NT2/D1 (cell line): ENCODE data around the gene R3HDM4.

Experiments used
- DNase-seq: peaks from one replicate; pipeline ENCODE4 v3.0.0-alpha.2; 2011; ENCODE audit warnings: low read depth, low spot score
- H3K27me3 ChIP-seq: 2 replicates; pipeline ENCODE4 v1.6.0; 2011; ENCODE audit warnings: mild to moderate bottlenecking; ENCODE audit not compliant: insufficient read length, insufficient read depth
- H3K36me3 ChIP-seq: 2 replicates; pipeline ENCODE4 v1.6.1; 2011; ENCODE audit warnings: mild to moderate bottlenecking, low read length, mixed read lengths; ENCODE audit not compliant: insufficient read depth, insufficient read length
- H3K4me1 ChIP-seq: 2 replicates; pipeline ENCODE4 v1.5.1; 2011; ENCODE audit not compliant: insufficient read depth, insufficient read length
- H3K4me3 ChIP-seq: 2 replicates; pipeline ENCODE4 v1.5.1; 2011; ENCODE audit warnings: low read depth; ENCODE audit not compliant: insufficient read length
- H3K9ac ChIP-seq: 2 replicates; pipeline ENCODE4 v1.6.0; 2011; ENCODE audit warnings: low read depth; ENCODE audit not compliant: insufficient read length
- H3K9me3 ChIP-seq: 2 replicates; pipeline ENCODE4 v1.5.1; 2011; ENCODE audit warnings: mild to moderate bottlenecking, low read length; ENCODE audit not compliant: insufficient read depth
- SUZ12 ChIP-seq: IDR thresholded peaks from 2 replicates; pipeline ENCODE4 v1.6.1; 2011; ENCODE audit not compliant: insufficient read length, insufficient read depth; ENCODE audit errors: extremely low read depth
- YY1 ChIP-seq: IDR thresholded peaks from 2 replicates; pipeline ENCODE4 v1.6.1; 2011; ENCODE audit not compliant: insufficient read length, insufficient read depth
- ZNF274 ChIP-seq: IDR thresholded peaks from 2 replicates; pipeline ENCODE4 v1.6.1; 2011; ENCODE audit warnings: mild to moderate bottlenecking, low read depth, low read length

The R3HDM4 gene

GRCh38 chr19:926589-927350, 13.8 kb upstream of the R3HDM4 start:
- DNase-seq: no peak

GRCh38 chr19:926323-926588, 13.2 kb upstream of the R3HDM4 start:
- no peak for DNase-seq
- TF ChIP-seq SUZ12 (no peak), ZNF274 (no peak), YY1 (no peak)
- H3K36me3 ChIP-seq: peaks cover 28% of the 10 kb centered on the region
- peaks cover 15% of the 10 kb centered on the region for H3K4me1 ChIP-seq
- H3K9ac ChIP-seq: peak overlapping the region; percentile 90
- H3K4me3 ChIP-seq: peak overlapping the region; percentile 86
- H3K27me3 ChIP-seq: peaks cover 3% of the 10 kb centered on the region
- H3K9me3 ChIP-seq: no peaks in the 10 kb centered on the region

More at GRCh38 chr19:926589-927350, 13.8 kb upstream of the R3HDM4 start:
- TF ChIP-seq YY1: no peak
- H3K36me3 ChIP-seq: peaks cover 29% of the 10 kb centered on the region
- peaks cover 13% of the 10 kb centered on the region for H3K4me1 ChIP-seq
- no peaks in the 10 kb centered on the region for H3K27me3 ChIP-seq
- H3K9me3 ChIP-seq: no peaks in the 10 kb centered on the region
- H3K4me3 ChIP-seq: peak overlapping the region; percentile 86
- H3K9ac ChIP-seq: peak overlapping the region; percentile 90

DNA sequence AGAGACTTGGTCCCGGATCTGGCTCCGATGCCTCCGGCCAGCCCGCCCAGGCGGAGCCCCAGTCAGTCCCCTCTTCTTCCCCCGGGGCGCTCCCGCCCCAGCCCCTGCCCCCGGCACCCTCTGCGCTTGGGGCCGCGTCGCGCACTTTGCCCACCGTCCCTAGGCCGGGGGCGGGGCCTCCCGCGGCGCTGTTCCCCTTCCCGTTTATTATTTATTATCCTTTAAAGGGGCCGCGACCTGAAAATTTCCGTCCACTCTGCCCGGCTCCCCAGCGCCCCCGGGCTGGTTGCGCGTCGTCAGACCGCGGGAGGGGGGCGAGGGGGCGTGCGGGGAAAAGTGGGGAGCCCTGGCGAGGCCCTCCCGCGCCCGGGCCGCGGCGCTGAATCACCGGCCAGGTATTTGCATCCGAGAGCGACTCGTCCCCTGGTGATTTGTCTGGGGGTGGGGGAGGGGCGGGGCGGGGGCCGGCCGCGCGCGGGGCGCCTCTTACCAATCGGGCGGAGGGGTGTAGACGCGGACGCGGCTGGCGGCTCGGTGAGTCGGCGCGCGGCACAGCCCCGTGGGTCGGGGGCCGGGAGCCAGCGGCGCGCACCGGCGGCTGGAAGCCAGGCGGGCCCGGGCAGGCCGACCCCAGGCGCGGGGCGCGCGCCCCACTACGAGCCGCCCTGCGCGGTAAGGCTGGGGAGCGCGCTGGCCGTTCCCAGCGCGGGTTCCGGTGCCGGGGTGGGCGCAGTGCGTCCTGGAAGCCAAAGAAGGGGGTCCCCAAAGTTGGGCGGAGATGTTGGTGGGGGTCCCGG, 12.7 kb upstream of the R3HDM4 start, which contains the start of gene ARID3A:
TSS of gene ARID3A (plus strand) at position 510 of the 797 bp plus-strand sequence. CDS start 3,494 bp downstream, outside the sequence.
- H3K4me1 ChIP-seq: peaks cover 16% of the 10 kb centered on the region
- H3K9me3 ChIP-seq: no peaks in the 10 kb centered on the region
- peaks cover 22% of the 10 kb centered on the region for H3K36me3 ChIP-seq
- no peak for TF ChIP-seq YY1
- no peak for TF ChIP-seq ZNF274
- no peak for TF ChIP-seq SUZ12
- peaks cover 8% of the 10 kb centered on the region for H3K27me3 ChIP-seq
- H3K4me3 ChIP-seq: peak within 1 kb of the TSS; percentile 86
- H3K9ac ChIP-seq: peak within 1 kb of the TSS; percentile 90
- DNase-seq: peak; percentile 74

DNA sequence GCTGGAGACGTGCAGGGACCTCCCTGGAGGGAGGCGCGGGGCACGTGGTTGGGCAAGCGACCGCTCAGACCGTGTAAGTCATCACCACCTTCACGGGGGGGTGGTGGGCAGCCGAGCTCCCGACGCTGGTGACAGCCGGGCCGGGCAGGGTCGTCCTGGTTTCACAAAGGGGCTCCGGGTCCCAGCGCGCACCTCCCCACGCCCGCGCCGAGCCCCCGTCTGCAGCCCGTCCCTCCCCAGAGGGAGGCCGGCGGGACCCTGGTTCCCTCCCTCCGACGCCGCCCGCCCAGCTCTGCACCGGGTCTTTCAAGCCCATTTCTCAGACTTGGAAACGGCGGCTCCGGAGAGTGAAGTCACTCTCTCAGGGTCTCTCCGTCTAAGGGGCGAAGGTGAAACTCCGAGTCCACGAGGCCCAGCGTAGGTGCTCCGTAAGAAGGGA, 12.1 kb upstream of the R3HDM4 start:
- H3K4me3 ChIP-seq: peak overlapping the region; percentile 86
- H3K36me3 ChIP-seq: peaks cover 19% of the 10 kb centered on the region
- peaks cover 18% of the 10 kb centered on the region for H3K4me1 ChIP-seq
- peak overlapping the region; percentile 87 for H3K9ac ChIP-seq
- H3K9me3 ChIP-seq: no peaks in the 10 kb centered on the region
- no peak for TF ChIP-seq SUZ12
- TF ChIP-seq ZNF274: no peak
- TF ChIP-seq YY1: no peak
- no peak for DNase-seq
- peaks cover 14% of the 10 kb centered on the region for H3K27me3 ChIP-seq

- Histone ChIP-seq H3K4me3 (peak overlapping the region; percentile 86), H3K9ac (peak overlapping the region; percentile 87), H3K4me1 (peaks cover 22% of the 10 kb centered on the region), H3K27me3 (peaks cover 19% of the 10 kb centered on the region), H3K36me3 (peaks cover 14% of the 10 kb centered on the region), H3K9me3 (no peaks in the 10 kb centered on the region)
- DNase-seq: no peak
- TF ChIP-seq YY1 (no peak), SUZ12 (no peak), ZNF274 (no peak)
These were observed 11.6 kb upstream of the R3HDM4 start for GRCh38 chr19:924553-925086.

DNA sequence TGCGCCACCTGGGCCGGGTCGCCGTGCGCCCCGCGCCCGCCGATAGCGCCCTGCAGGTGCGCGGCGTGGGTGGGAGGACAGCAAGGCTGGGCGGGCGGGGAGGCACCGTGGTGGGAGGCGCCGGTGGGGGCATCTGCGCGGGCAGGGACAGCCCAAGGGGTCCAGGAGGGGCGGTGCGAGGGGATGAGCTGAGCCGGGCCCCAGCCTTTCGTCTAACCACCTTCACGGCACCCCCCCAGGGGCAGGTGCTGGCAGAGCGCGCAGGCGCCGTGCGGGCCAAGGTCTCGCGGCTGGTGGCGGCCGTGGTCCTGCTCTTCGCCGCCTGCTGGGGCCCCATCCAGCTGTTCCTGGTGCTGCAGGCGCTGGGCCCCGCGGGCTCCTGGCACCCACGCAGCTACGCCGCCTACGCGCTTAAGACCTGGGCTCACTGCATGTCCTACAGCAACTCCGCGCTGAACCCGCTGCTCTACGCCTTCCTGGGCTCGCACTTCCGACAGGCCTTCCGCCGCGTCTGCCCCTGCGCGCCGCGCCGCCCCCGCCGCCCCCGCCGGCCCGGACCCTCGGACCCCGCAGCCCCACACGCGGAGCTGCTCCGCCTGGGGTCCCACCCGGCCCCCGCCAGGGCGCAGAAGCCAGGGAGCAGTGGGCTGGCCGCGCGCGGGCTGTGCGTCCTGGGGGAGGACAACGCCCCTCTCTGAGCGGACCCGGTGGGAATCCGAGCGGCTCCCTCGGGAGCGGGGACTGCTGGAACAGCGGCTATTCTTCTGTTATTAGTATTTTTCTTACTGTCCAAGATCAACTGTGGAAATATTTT, 7.2 kb upstream of the R3HDM4 start:
- DNase-seq: no peak
- peak overlapping the region; percentile 21 for H3K9ac ChIP-seq

More for the DNA sequence above, 7.2 kb upstream of the R3HDM4 start:
- no peak for TF ChIP-seq YY1
- peak; percentile 74 for TF ChIP-seq SUZ12
- TF ChIP-seq ZNF274: no peak
- Histone ChIP-seq H3K4me3 (peak overlapping the region; percentile 22), H3K27me3 (peaks cover 48% of the 10 kb centered on the region), H3K36me3 (no peaks in the 10 kb centered on the region), H3K9me3 (no peaks in the 10 kb centered on the region), H3K4me1 (peaks cover 25% of the 10 kb centered on the region)
